GM18907 (cell line): ENCODE measurements around the gene PPEF1.

Experiments used
- ATAC-seq: cut with Tn5 transposase; IDR thresholded peaks from one replicate; pipeline ENCODE4 v1.9.1; 2021; ENCODE audit warnings: mild to moderate bottlenecking, moderate library complexity; ENCODE audit not compliant: unreplicated experiment

Gene PPEF1, protein sequence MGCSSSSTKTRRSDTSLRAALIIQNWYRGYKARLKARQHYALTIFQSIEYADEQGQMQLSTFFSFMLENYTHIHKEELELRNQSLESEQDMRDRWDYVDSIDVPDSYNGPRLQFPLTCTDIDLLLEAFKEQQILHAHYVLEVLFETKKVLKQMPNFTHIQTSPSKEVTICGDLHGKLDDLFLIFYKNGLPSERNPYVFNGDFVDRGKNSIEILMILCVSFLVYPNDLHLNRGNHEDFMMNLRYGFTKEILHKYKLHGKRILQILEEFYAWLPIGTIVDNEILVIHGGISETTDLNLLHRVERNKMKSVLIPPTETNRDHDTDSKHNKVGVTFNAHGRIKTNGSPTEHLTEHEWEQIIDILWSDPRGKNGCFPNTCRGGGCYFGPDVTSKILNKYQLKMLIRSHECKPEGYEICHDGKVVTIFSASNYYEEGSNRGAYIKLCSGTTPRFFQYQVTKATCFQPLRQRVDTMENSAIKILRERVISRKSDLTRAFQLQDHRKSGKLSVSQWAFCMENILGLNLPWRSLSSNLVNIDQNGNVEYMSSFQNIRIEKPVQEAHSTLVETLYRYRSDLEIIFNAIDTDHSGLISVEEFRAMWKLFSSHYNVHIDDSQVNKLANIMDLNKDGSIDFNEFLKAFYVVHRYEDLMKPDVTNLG

GRCh38 chrX:18707426-18708049, at the start of gene PPEF1:
Gene PPEF1, plus strand, starts transcription at chrX:18707645. Its CDS starts 136 bp downstream, at chrX:18707781.
- no peak for ATAC-seq

DNA sequence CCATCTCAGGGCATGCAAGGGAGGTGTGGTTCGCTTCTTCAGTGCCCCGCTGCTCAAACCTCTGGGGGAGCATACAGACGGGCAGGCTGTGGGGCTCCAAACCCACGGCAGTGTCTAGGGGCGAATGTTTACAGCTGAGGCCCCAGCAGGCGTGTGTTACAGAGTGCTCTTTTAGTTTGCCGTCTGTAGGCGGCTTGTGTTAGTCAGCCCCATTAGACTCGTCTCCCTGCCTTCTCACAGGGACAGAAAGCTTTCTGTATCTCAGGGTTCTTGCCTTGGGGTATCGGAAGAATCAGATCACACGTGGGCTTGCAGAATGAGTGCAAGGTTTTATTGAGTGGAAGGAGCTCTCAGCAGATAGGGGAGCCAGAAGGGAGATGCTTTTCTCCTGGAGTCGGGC, 46.2 kb upstream of the PPEF1 start:
- ATAC-seq, result no peak

GRCh38 chrX:18664947-18665346, 42.5 kb upstream of the PPEF1 start:
- no peak for ATAC-seq

DNA sequence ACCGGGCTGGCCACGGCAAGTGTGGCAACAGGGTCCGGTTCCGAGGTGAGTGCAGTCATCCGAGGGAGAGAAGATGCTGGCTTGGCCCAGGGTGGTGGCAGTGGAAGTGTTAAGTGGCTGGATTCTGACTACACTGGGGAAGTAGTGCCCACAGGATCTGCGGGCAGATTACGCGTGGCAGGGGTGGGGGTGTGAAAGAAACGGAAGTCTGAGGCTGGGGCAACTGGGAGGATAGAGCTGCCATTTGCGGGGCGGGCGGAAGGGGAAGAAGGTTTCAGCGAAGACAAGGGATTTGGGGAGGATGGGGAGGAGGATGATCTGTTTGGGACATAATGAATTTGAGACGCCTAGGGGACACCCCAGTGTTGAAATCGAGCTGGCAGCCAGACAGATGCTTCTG, 40.8 kb upstream of the PPEF1 start:
- no peak for ATAC-seq

GRCh38 chrX:18668071-18668835, 39.2 kb upstream of the PPEF1 start:
- ATAC-seq, result no peak

DNA sequence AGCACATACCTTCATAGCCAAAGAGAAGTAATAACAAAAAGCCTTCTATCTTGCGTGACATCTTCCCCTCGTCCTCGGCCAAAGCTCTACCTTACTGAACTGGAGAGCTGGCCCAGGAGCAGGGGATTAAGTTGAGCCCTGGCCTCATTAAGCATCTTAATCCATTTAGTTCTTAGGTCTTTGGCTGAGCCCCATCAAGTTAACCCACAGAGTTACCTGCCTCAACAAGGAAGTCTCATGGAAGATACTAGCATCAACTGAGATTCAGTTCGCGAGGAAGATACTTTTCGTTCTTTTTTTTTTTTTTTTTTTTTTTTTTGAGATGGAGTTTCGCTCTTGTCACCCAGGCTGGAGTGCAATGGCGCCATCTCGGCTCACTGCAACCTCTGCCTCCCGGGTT, 35.4 kb upstream of the PPEF1 start, which contains the start of gene RS1:
TSS of gene RS1 (minus strand) at position 101 of the 400 bp plus-strand sequence. CDS start at position 61, 40 bp downstream.
- no peak for ATAC-seq

DNA sequence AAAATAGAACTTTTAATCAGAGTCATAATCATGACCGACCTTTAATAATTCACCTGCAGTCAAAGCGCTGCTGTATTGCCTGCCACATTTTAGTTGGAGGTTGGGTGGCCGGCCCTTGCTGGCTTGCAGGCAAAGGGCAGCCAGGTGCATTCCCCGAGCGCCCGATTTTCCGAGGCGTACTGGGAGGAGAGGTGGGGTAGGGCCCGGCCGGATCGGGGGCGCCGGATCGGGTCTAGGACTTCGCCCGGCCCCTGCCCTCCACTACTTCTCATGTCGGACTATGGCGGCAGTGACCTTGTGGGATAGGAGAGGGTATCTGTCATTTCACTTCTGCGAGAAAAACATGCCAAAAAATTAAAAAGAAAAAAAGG, 33.0 kb upstream of the PPEF1 start:
- ATAC-seq, result peak; percentile 54

DNA sequence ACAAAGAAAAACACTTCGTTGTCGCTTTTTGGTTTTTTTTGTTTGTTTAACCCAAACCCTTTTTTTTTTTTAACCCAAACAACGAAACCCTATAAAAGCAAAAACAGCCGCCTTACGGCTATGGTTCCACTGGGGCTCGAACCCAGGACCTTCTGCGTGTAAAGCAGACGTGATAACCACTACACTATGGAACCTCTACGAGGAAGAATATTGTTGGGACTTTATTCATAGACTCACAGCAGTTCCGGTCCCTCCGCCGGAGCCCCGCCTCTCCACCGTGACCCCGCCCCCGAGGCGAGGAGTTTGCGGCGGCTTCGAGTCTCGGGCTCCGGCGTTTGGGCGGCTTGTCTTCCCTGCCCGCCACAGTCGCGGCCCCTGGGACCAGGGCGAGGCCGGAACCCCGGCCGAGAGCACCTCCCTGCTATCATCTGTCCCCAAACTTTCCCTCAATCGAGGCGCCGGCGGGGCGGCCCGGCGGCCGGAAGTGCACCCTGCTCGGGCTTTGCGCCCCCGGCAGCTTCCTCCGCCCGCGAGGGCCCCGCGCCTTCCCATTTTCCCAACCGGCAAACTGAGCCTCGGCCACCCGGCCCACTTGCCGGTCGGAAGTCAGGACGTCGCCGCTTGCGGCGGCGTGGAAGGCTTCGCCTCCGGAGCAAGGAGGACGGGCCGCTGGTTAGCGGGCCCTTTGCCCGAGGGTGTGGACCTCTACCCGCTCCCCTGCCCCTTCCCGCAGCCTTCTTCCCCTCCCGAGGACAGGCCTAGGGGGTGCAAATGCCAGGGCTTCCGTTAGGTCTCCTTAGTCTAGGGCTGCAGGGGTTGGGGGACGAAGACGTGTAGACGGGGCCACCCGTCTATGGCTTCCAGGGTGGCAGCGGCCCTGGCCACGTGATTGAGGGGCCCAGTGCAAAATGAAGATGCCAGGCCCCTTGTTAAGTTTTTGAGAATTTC, 32.4 kb upstream of the PPEF1 start:
- peak; percentile 77 for ATAC-seq

DNA sequence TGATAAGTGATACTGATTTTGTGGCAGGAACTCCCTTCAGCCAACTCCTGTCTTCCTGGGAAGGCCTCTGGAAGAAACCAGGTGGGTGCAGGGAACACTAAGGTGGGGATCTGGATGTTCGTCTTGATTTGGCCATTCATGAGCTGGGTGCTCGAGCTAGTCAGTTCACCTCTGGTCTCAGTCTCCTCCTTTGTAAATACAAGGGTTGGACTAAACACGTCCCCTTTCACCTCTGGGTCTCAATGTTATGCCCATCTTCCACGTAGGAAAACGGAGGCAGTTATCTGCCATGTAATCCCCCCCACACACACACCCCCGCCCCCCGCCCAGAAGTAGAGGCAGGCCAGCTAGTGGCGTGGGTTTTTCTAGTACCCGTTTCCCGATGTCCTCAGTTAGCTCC, 31.4 kb upstream of the PPEF1 start:
- no peak for ATAC-seq

GRCh38 chrX:18676470-18676869, 31.0 kb upstream of the PPEF1 start:
- no peak for ATAC-seq

DNA sequence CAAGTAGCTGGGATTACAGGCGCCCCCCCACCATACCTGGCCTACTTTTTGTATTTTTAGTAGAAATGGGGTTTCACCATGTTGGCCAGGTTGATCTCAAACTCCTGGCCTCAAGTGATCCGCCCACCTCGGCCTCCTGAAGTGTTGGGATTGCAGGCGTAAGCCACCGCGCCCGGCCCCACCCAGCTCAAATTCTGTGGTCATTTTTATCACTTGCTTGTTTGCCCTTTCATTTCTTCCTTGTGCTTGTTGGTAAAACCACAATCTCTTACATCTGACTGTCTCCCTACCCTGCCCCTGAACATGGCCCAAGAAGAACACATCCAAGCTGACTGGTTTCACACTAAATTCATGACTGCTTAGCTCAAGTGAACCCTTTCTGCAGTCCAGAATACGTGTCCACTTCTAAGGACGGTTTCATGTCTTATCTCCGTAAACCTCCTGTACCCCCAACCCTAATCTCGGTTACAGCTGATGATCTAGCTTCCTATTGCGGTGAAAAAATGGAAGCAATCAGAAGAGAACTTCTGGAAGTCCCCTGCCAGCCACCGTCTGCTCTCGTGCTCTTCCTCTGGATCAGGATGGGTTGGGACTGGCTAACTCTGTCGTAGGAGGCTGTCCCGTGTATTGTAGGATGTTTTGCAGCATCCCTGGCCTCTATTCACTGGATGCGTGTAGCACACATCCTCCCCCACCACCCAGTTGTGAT, 30.1 kb upstream of the PPEF1 start:
- no peak for ATAC-seq

GRCh38 chrX:18681996-18682395, 25.4 kb upstream of the PPEF1 start:
- ATAC-seq, result no peak

GRCh38 chrX:18682979-18683387, 24.5 kb upstream of the PPEF1 start:
- ATAC-seq, result no peak

DNA sequence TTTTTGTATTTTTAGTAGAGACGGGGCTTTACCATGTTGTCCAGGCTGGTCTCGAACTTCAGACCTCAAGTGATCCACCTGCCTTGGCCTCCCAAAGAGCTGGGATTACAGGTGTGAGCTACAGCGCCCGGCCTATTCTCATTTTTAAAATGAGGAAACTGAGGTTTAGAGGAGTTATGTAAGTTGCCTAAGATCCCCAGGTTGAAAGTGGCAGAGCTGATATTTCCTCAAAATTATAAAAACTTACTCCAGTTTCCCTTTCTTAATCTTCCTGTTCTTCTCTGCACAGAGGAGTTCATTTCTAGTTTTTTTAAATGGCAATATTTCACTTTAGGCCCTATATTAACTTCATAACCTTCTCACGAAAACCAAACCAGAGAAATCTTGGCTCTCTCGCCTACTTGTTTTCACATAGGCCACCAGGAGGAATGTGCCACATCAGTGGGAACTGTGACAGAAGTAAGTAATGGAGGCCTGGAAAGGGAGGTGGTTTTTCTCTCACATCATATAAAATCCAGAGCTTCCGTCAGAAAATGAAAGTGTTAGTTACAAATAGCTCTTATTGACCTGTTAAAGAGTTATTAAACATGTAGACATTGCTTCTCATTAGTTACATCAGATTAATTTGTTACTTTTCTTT, 19.5 kb upstream of the PPEF1 start:
- ATAC-seq, result no peak

- ATAC-seq, result no peak
Measured at GRCh38 chrX:18691431-18691830, 16.0 kb upstream of the PPEF1 start.

DNA sequence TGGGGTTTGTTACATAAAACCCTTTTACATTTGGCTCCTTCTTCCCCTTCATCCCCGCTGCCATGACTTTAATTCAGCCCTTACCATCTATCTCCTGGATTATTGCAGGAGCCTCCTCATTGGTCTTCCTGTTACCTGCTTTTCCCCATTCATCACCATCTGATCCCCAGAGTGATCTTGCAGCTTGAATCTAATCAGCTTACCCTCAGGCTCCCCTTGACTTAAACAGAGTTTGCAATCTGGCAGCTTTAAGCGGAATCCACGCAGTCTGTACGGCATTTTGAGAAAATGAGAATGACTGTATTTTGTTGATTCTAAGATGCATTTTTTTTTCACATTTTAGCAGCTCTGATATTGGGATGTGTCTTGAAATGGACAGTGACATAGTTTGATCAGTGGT, 14.9 kb upstream of the PPEF1 start:
- no peak for ATAC-seq

GRCh38 chrX:18696653-18697052, 10.8 kb upstream of the PPEF1 start:
- no peak for ATAC-seq

- ATAC-seq, result no peak
Measured at GRCh38 chrX:18698737-18699650, 8.5 kb upstream of the PPEF1 start.
